Right atrium auricular region (tissue), 2 donors: ENCODE measurements around the gene SCYGR3. TPM values are rescaled to one million over a fixed set of nuclear protein-coding genes. Genes with fewer than 3 reads are reported as not detected.

ENCODE experiments used
- DNase-seq: peaks from one replicate; pipeline ENCODE4 v3.0.0-alpha.2; 2019; ENCODE audit warnings: low spot score
- H3K27ac ChIP-seq, 2 donors: fragments of 200-600 bp; sonication (generic); 1 replicate in 1 of 2; 2 replicates in 1 of 2; pipeline ENCODE4 v1.5.1; 2016 to 2019
- H3K27me3 ChIP-seq, 2 donors: fragments of 200-600 bp; sonication (generic); one replicate each; pipeline versions ENCODE4 v1.5.1 to v1.6.0; 2017 to 2019
- H3K36me3 ChIP-seq: fragments of 200-600 bp; sonication (generic); one replicate; pipeline ENCODE4 v1.5.1; 2016
- H3K4me1 ChIP-seq, 2 donors: fragments of 200-600 bp; sonication (generic); one replicate each; pipeline versions ENCODE4 v1.5.1 to v1.6.0; 2017 to 2019
- H3K4me3 ChIP-seq, 2 donors: fragments of 200-600 bp; sonication (generic); 1 replicate in 1 of 2; 2 replicates in 1 of 2; pipeline ENCODE4 v1.5.1; 2017 to 2019; ENCODE audit warnings: mild to moderate bottlenecking in 1 of 2, moderate library complexity in 1 of 2
- H3K9me3 ChIP-seq, 2 donors: fragments of 200-600 bp; sonication (generic); one replicate each; pipeline ENCODE4 v1.5.1; 2019
- total RNA-seq, 2 donors: library from RNA; depleted of rRNA; stranded (reverse); fragments of >200 nt; gene quantifications; one replicate each; pipeline ENCODE4 v1.1.0, GENCODE V29; 2016
- TF ChIP-seq, protein P1 (sequence below), 2 donors: fragments of 200-600 bp; sonication (generic); IDR thresholded peaks; one replicate each; pipeline ENCODE4 v1.5.1; 2019; ENCODE audit warnings: antibody characterized with exemption in 2 of 2

The SCYGR3 gene
- total RNA-seq, 2 donors from 2014 or later, result not detected

DNA sequence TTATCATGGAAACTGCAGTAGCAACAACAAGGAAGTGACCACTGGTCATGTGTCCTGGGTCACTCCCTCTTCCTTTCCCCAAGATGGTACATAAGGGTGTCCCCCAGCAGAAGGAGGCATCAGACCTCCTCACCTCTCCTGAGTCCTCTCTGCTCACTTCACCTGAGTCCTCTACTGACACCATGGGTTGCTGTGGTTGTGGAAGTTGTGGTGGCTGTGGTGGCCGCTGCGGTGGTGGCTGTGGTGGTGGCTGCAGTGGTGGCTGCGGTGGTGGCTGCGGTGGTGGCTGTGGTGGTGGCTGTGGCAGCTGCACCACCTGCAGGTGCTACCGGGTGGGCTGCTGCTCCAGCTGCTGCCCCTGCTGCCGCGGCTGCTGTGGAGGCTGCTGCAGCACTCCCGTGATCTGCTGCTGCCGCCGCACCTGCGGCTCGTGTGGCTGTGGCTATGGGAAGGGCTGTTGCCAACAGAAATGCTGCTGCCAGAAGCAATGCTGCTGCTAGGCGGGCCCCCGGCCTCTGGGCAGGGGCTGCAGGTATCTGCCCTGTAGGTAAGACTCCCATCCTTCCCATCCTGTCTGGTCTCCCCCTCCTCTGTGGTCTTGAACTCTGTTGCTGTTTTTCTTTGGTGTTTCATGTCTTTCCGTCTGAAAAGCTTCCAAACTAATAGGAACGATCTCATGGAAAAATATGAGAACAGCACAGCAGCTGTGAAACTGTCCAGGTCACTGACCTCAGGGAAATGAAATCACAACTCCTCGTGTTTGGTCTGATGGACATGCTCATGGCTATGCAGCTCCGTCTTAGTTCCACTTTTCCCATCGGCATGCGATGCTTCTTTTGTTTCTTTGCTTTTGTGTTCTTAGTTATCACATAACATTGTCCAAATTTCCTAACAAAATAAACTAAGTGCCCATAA, 2.9 kb upstream of the SCYGR3 start, which contains the start of gene SCYGR4:
TSS of gene SCYGR4 (plus strand) at position 183 of the 915 bp plus-strand sequence. CDS start at position 183, 0 bp downstream.
- Histone ChIP-seq H3K36me3 (no peaks in the 10 kb centered on the region), H3K4me3 (no peak within 1 kb of the TSS), H3K27me3 (no peaks in the 10 kb centered on the region), H3K27ac (no peak within 1 kb of the TSS), H3K4me1 (no peaks in the 10 kb centered on the region), H3K9me3 (peaks cover 0 to 6% of the 10 kb centered on the region in 2 donors)
- DNase-seq, result no peak
- TF ChIP-seq, protein P1, sequence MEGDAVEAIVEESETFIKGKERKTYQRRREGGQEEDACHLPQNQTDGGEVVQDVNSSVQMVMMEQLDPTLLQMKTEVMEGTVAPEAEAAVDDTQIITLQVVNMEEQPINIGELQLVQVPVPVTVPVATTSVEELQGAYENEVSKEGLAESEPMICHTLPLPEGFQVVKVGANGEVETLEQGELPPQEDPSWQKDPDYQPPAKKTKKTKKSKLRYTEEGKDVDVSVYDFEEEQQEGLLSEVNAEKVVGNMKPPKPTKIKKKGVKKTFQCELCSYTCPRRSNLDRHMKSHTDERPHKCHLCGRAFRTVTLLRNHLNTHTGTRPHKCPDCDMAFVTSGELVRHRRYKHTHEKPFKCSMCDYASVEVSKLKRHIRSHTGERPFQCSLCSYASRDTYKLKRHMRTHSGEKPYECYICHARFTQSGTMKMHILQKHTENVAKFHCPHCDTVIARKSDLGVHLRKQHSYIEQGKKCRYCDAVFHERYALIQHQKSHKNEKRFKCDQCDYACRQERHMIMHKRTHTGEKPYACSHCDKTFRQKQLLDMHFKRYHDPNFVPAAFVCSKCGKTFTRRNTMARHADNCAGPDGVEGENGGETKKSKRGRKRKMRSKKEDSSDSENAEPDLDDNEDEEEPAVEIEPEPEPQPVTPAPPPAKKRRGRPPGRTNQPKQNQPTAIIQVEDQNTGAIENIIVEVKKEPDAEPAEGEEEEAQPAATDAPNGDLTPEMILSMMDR (IDR thresholded peaks at IDR 0.05), result no peak

DNA sequence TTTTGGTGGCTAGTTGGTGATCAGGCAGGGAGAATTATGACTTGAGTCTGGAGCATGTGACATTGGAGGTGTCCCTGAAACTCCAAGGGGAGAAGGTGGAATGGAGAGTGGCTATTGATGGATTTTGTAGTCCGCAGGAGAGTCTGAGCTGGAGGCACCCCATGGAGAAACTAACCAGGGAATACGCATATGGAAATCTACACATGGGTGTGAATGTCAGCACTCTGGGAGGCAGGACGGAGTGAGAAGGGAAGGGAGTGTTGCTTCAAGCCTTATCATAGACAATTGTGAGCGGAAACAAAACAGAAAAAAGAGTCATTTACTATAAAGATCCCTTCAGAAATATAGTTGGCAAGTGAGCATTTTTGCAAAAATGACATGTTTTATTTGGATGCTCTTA, 2.0 kb upstream of the SCYGR3 start:
- DNase-seq, result no peak

DNA sequence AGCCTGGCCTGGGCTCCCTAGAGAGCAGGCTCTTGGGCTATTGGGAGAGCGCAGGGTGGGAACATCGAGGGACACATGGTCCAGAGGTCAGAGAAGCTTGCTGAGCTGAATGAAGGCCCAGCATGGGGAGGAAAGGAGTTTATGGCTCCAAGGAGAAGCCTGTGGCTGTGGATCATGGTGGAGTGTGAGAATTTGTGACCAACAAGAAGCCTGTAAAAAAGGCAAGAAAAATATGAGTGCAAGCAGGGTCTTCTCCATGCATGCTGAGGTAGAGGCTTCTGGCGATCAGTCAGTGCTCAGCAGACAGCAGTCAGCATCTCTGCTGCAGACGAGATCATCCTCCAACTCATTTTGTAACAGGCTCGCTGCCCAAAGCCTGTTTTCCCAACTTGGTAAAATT, 1.3 kb upstream of the SCYGR3 start:
- no peak for DNase-seq
- H3K4me3 ChIP-seq, result no peak overlapping the region
- H3K4me1 ChIP-seq, result no peaks in the 10 kb centered on the region
- H3K27ac ChIP-seq, result no peak overlapping the region
- no peaks in the 10 kb centered on the region for H3K36me3 ChIP-seq
- no peaks in the 10 kb centered on the region for H3K9me3 ChIP-seq
- TF ChIP-seq, protein P1 (IDR thresholded peaks at IDR 0.05), result no peak
- H3K27me3 ChIP-seq, result no peaks in the 10 kb centered on the region

More for the DNA sequence above, 2.0 kb upstream of the SCYGR3 start:
- Histone ChIP-seq H3K9me3 (no peaks in the 10 kb centered on the region), H3K36me3 (no peaks in the 10 kb centered on the region), H3K4me1 (no peaks in the 10 kb centered on the region), H3K27me3 (no peaks in the 10 kb centered on the region), H3K4me3 (no peak overlapping the region), H3K27ac (no peak overlapping the region)
- TF ChIP-seq, protein P1 (IDR thresholded peaks at IDR 0.05), result no peak

DNA sequence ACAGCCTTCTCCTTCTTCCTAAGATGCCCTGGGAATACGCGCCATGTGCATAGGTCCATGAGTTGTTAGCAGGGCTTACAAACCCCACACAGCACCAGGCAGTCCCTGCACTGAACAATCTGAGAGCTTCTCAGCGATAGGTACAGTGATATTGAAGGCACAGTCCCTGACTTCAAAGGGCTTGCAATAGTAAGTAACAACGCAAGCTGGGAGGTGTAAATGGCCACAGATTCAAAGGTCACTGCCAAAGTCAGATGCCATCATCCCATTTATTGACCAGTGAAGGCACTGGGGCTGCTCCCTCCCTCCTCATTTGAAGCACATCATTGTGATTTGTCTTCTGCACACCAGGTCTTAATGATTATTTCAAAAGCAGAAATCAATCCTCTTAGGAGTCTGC, 541 bp upstream of the SCYGR3 start:
- no peak for DNase-seq
- TF ChIP-seq, protein P1 (IDR thresholded peaks at IDR 0.05), result no peak
- H3K27me3 ChIP-seq, result no peaks in the 10 kb centered on the region
- no peaks in the 10 kb centered on the region for H3K9me3 ChIP-seq
- H3K4me1 ChIP-seq, result no peaks in the 10 kb centered on the region
- H3K4me3 ChIP-seq, result no peak overlapping the region
- no peaks in the 10 kb centered on the region for H3K36me3 ChIP-seq
- H3K27ac ChIP-seq, result no peak overlapping the region

DNA sequence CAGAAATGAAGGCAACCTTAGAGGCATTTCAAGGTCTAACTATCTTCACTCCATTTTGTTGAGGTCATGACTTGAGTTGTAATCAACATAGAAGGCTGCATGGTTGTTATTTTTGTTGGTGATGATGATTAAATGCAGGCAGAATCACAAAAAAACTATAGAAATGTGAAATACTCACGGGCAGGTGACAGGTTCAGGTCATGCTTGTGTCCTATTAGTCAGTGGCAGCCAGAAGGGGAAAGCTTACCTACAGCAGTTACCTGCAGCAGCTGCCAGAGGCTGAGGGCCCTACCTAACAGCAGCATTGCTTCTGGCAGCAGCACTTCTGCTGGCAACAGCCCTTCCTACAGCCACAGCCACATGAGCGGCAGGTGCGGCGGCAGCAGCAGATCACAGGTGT, 394 bp downstream of the SCYGR3 start:
- Histone ChIP-seq H3K4me1 (no peaks in the 10 kb centered on the region), H3K9me3 (no peaks in the 10 kb centered on the region), H3K27me3 (no peaks in the 10 kb centered on the region), H3K4me3 (no peak overlapping the region), H3K36me3 (no peaks in the 10 kb centered on the region), H3K27ac (no peak overlapping the region)
- no peak for DNase-seq
- TF ChIP-seq, protein P1 (IDR thresholded peaks at IDR 0.05), result no peak
